Lower leg skin (tissue), 3 donors: ENCODE measurements around the gene CD2AP.

Experiments used
- POLR2A ChIP-seq, 2 donors: fragments of 450-650 bp; IDR thresholded peaks; one replicate each; pipeline ENCODE4 v1.6.1; 2016 to 2017; ENCODE audit warnings: antibody characterized with exemption in 2 of 2, mild to moderate bottlenecking in 1 of 2, moderate library complexity in 1 of 2
- TF ChIP-seq, protein P1 (sequence below), 3 donors: fragments of 450-650 bp; IDR thresholded peaks; one replicate each; pipeline ENCODE4 v1.5.1; 2016; ENCODE audit warnings: antibody characterized with exemption in 3 of 3, mild to moderate bottlenecking in 3 of 3, moderate library complexity in 2 of 3

DNA sequence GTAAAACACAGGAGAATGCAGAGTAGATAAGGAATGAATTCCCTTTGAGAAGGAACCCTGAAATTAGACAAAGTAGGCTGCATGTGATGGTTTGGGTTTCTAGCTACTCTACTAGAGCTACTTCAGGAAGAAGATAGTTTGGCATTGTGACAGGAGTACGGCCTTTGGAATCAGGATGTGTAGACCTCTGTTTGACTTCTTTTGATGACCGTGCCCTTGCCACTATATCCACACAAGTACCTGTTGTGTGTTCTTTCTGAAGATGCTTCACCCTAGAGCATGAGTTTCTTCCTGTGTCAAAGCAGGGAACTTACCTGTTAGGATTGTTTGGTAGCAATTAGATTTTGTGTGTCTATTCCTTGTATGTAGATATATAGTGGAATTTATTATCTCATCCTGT is 41.7 kb downstream of the CD2AP start:
- TF ChIP-seq, protein P1, sequence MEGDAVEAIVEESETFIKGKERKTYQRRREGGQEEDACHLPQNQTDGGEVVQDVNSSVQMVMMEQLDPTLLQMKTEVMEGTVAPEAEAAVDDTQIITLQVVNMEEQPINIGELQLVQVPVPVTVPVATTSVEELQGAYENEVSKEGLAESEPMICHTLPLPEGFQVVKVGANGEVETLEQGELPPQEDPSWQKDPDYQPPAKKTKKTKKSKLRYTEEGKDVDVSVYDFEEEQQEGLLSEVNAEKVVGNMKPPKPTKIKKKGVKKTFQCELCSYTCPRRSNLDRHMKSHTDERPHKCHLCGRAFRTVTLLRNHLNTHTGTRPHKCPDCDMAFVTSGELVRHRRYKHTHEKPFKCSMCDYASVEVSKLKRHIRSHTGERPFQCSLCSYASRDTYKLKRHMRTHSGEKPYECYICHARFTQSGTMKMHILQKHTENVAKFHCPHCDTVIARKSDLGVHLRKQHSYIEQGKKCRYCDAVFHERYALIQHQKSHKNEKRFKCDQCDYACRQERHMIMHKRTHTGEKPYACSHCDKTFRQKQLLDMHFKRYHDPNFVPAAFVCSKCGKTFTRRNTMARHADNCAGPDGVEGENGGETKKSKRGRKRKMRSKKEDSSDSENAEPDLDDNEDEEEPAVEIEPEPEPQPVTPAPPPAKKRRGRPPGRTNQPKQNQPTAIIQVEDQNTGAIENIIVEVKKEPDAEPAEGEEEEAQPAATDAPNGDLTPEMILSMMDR (IDR thresholded peaks at IDR 0.05) = no peak
- no peak for TF ChIP-seq POLR2A (IDR thresholded peaks at IDR 0.05)
